Measurements from ENCODE around the gene SLC1A2. TPM values are rescaled to one million over a fixed set of nuclear protein-coding genes. Genes with fewer than 3 reads are reported as not detected.

Gene SLC1A2
- total RNA-seq, 2 donors from 2014 or later, result 0.10 to 0.13 TPM

GRCh38 chr11:35321111-35321510 lies 98.2 kb downstream of the SLC1A2 start:
- H3K4me1 ChIP-seq, result no peaks in the 10 kb centered on the region
- no peaks in the 10 kb centered on the region for H3K27me3 ChIP-seq
- H3K27ac ChIP-seq, result no peak overlapping the region
- TF ChIP-seq CTCF (IDR thresholded peaks at IDR 0.05), result no peak
- no peaks in the 10 kb centered on the region for H3K9me3 ChIP-seq
- intact Hi-C loops (cut with DNase I), result loop anchor here (5.0 kb wide), 1 partner anchor 51 kb away; no protein-coding TSS in a partner anchor
- H3K36me3 ChIP-seq, result no peaks in the 10 kb centered on the region
- H3K4me3 ChIP-seq, result no peak overlapping the region
- no peak overlapping the region for H3K9ac ChIP-seq (ENCODE audit: low read depth in 2 of 2, low read length in 2 of 2)
- DNase-seq, result no peak

GRCh38 chr11:35318977-35319925 lies 100.1 kb downstream of the SLC1A2 start:
- no peak for DNase-seq
- H3K4me3 ChIP-seq, result no peak overlapping the region
- intact Hi-C loops (cut with DNase I), result no loop called here
- no peak overlapping the region for H3K27ac ChIP-seq
- no peak overlapping the region for H3K9ac ChIP-seq (ENCODE audit: low read depth in 2 of 2, low read length in 2 of 2)
- no peak for TF ChIP-seq CTCF (IDR thresholded peaks at IDR 0.05)
- H3K27me3 ChIP-seq, result no peaks in the 10 kb centered on the region
- H3K9me3 ChIP-seq, result no peaks in the 10 kb centered on the region
- no peaks in the 10 kb centered on the region for H3K4me1 ChIP-seq
- H3K36me3 ChIP-seq, result no peaks in the 10 kb centered on the region

GRCh38 chr11:35318309-35318708 lies 101.0 kb downstream of the SLC1A2 start:
- H3K36me3 ChIP-seq, result no peaks in the 10 kb centered on the region
- no peaks in the 10 kb centered on the region for H3K27me3 ChIP-seq
- no peak overlapping the region for H3K9ac ChIP-seq (ENCODE audit: low read depth in 2 of 2, low read length in 2 of 2)
- no peaks in the 10 kb centered on the region for H3K4me1 ChIP-seq
- no peak overlapping the region for H3K4me3 ChIP-seq
- intact Hi-C loops (cut with DNase I), result no loop called here
- TF ChIP-seq CTCF (IDR thresholded peaks at IDR 0.05), result no peak
- H3K27ac ChIP-seq, result no peak overlapping the region
- H3K9me3 ChIP-seq, result no peaks in the 10 kb centered on the region
- no peak for DNase-seq

- Histone ChIP-seq H3K9me3 (no peaks in the 10 kb centered on the region), H3K9ac (ENCODE audit: low read depth in 2 of 2, low read length in 2 of 2) (no peak overlapping the region), H3K36me3 (no peaks in the 10 kb centered on the region), H3K27ac (no peak overlapping the region), H3K27me3 (no peaks in the 10 kb centered on the region), H3K4me3 (no peak overlapping the region), H3K4me1 (no peaks in the 10 kb centered on the region)
- no peak for DNase-seq
- no peak for TF ChIP-seq CTCF (IDR thresholded peaks at IDR 0.05)
- intact Hi-C loops (cut with DNase I), result no loop called here
Observed at GRCh38 chr11:35317253-35317652, 102.1 kb downstream of the SLC1A2 start.

GRCh38 chr11:35316161-35316560 lies 103.2 kb downstream of the SLC1A2 start:
- no peak for TF ChIP-seq CTCF (IDR thresholded peaks at IDR 0.05)
- intact Hi-C loops (cut with DNase I), result no loop called here
- Histone ChIP-seq H3K27ac (no peak overlapping the region), H3K36me3 (no peaks in the 10 kb centered on the region), H3K4me1 (no peaks in the 10 kb centered on the region), H3K9me3 (no peaks in the 10 kb centered on the region), H3K4me3 (no peak overlapping the region), H3K27me3 (no peaks in the 10 kb centered on the region), H3K9ac (ENCODE audit: low read depth in 2 of 2, low read length in 2 of 2) (no peak overlapping the region)
- DNase-seq, result no peak
